ENCODE measurements around the gene RCL1. TPM values are rescaled to one million over a fixed set of nuclear protein-coding genes. Genes with fewer than 3 reads are reported as not detected.

Gene RCL1
- total and polyA plus RNA-seq, 2 donors, result 19.6 to 24.0 TPM

Other genes starting within 250 kb of the RCL1 start
- gene PLPP6, start 130.7 kb upstream of the RCL1 start, total RNA-seq, result 6.4 TPM
- gene PLPP6, start 130.7 kb upstream of the RCL1 start, polyA plus RNA-seq, result 12.4 TPM
- gene SPATA6L, start 126.5 kb upstream of the RCL1 start, total RNA-seq, result 0.47 TPM
- 1.2 TPM for gene SPATA6L, start 126.5 kb upstream of the RCL1 start, polyA plus RNA-seq
- gene CDC37L1, start 113.4 kb upstream of the RCL1 start, total RNA-seq, result 14.5 TPM
- gene CDC37L1, start 113.4 kb upstream of the RCL1 start, polyA plus RNA-seq, result 16.9 TPM
- 25.1 TPM for gene AK3, start 51.7 kb upstream of the RCL1 start, total RNA-seq
- gene AK3, start 51.7 kb upstream of the RCL1 start, polyA plus RNA-seq, result 85.7 TPM
- gene JAK2, start 192.3 kb downstream of the RCL1 start, total RNA-seq, result 11.2 TPM
- 13.9 TPM for gene JAK2, start 192.3 kb downstream of the RCL1 start, polyA plus RNA-seq

Data from thymus (tissue), 2 donors.